GM18873 (cell line): ENCODE data around the gene ANKUB1.
"Not testable (repeated sequence)": the region's sequence is repeated elsewhere in the genome, so short reads cannot be mapped to it uniquely, and the experiment has no call there.

Experiments used
- ATAC-seq: cut with Tn5 transposase; IDR thresholded peaks from one replicate; pipeline ENCODE4 v1.9.1; 2021; ENCODE audit warnings: mild to moderate bottlenecking, moderate library complexity, moderate number of reproducible peaks; ENCODE audit not compliant: unreplicated experiment, low FRiP score

The ANKUB1 gene, protein sequence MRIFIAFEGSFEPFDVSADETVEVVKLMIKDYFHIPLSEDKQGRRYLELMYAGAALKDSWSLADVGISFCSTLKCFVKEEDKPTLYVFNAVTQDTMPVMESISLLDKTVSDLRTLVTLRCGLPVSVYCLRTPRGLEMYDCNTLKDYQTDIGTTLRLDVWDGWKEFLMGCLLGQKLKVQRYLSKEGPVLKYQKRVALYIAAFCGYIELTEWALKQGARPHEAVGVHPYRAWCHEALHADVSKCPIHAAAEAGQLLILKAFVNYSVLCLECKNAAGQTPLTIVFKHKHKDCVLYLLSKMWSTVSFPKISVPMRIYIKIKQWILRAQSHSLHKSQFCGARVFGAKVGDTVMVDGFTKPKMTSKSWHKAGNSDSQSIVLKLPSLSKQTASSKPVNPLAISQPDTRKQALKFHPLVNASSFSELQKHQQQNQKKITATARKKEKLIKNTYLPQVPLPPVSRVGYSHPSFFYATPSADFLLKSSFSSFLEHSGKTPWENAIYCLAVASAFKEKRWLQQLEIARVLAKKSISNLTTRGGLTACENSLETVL

DNA sequence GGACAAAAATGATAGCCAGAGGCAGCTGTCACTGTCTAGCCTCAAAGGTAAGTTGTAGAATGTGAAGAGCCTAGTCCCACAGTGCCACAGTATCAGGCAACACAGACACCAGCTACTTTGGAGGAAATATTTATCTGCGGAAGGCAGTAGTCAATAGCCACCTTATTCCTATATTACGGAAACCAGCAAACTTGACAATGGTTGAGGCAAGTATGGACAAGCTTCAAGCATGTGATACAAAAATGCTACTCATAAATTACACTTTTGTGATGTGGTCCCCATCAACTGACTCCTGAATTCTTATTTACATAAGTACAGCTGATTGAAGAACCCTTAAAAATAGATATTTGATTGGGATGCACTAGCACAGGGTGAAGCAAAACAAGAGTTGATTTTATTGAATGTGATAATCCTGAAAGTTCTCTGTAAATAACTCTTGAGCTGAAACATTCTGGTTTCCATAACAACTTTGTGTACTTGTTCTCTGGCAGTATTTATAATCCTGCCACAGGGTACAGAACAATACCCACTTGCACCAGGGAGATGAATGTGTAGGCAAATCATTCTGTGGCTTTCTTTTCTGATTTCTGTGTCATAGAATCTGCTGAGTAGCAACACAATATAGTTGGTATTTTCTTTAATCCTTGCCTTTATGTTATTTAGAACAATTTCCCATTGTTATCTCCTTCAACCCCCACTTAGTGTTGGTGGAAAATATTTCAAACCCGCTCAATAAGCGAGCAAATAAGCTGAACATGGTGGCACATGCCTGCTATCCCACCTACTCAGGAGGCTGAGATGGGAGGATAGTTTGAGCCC lies at the start of gene ANKUB1:
TSS of gene ANKUB1 (minus strand) at position 103 of the 819 bp plus-strand sequence. CDS start 188 bp downstream, outside the sequence.
- no peak for ATAC-seq

DNA sequence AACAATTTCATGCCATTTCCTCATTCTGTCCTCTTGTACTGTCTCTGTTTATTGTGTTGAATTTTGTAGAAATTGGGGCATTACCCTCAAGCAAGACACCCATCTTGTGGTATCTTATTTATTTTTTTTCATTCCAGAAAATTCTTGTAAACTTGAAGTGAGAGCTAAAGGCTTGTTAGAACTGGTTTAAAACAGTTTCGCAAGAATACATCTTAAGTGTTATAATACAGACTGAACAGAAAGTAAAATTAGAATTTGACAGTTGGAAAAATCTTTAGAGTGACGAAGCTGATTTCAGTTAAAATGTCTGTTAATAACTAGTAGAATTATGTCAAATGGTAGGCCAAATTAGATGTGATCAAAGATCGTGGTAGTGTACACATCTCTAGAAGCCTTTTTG lies 47.5 kb upstream of the ANKUB1 start:
- ATAC-seq: no peak

DNA sequence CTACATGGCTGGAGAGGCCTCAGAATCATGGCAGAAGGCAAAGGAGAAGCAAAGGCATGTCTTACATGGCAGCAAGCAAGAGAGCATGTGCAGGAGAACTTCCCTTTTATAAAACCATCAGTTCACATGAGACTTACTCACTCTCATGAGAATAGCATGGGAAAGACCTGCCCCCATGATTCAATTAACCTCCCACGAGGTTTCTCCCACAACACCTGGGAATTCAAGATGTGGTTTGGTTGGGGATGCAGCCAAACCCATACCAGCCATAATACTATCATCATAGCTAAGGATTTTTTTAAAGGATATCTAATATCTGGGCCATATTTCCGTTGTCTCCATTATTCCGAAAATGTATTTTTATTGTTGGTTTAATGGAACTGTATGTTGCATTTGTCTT lies 47.1 kb upstream of the ANKUB1 start:
- ATAC-seq: not testable (repeated sequence)

DNA sequence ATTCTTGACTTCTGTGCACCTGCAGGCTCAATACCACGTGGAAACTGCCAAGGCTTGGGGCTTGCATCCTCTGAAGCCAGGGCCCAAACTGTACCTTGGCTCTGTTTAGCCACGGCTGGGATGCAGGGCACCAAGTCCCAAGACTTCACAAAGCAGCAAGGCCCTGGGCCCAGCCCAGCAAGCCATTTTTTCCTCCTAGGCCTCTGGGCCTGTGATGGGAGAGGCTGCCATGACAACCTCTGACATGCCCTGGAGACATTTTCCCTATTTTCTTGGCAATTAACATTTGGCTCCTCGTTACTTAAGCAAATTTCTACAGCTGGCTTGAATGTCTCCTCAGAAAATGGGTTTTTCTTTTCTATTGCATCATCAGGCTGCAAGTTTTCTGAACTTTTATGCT lies 46.1 kb upstream of the ANKUB1 start:
- ATAC-seq: not testable (repeated sequence)

DNA sequence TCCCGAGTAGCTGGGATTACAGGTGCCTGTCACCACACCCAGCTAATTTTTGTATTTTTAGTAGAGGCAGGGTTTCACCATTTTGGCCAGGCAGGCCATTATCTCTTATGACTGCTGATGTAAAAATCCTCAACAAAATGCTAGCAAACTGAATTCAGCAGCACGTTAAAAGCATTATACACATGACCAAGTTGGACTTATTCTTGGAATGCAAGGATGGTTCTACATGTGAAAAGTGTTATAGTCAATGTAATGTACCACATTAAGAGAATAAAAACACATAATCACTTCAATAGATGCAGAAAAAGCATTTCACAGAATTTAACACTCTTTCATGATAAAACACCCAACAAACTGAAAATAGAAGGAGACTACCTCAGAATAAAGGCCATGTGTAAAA lies 40.9 kb upstream of the ANKUB1 start:
- no peak for ATAC-seq

DNA sequence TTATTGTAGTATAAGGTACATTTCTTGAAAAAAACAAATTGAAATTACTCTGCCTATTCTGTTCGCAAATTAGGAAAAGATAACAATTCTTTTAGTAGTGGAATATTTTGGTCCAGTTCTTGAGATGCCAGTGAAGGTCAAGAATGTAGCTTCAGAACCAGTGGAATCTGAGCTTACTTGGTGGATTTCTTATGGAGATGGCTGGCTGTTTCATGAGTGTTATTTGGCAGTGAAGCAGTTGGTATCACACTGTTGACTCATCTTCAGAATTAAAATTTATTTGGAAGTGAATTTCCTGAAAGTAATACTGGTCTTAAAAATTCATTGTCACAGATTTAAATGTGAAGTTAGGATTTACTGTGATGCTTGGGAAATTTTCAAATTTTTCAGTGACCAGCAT lies 39.7 kb upstream of the ANKUB1 start:
- no peak for ATAC-seq

DNA sequence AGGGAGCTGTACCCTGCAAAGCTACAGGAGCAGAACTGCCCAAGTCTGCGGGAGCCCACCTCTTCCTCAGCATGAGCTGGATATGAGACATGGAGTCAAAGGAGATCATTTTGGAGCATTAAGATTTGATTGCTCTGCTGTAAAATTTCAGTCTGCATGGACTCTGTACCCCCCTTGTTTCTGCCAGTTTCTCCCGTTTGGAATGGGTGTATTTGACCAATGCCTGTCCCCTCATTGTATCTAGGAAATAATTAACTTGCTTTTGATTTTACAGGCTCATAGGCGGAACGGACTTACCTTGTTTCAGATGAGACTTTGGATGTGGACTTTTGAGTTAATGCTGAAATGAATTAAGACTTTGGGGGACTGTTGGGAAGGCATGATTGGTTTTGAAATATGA lies 39.0 kb upstream of the ANKUB1 start:
- no peak for ATAC-seq

DNA sequence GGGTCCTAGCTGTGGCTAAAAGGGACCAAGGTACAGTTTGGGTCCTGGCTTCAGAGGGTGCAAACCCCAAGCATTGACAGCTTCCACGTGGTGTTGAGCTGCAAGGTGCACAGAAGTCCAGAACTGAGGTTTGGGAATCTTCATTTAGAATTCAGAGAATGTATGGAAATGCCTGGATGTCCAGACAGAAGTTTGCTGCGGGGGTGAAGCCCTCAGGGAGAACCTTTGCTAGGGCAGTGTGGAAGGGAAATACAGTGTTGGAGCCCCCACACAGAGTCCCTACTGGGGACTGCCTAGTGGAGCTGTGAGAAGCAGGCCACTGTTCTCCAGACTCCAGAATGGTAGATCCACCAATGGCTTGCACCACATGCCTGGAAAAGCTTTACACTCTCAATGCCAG lies 38.5 kb upstream of the ANKUB1 start:
- ATAC-seq: no peak

DNA sequence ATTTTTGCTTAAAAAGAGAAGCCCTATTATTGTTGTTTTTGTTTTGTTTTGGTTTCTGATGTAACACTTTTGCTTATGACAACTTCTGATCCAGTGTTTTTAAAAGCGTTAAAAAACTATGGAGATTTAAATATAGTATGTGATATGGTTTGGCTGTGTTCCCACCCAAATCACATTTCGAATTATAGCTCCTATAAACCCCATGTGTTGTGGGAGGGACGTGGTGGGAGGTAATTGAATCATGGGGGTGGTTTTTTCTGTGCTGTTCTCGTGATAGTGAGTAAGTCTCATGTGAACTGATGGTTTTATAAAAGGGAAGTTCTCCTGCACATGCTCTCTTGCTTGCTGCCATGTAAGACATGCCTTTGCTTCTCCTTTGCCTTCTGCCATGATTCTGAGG lies 37.3 kb upstream of the ANKUB1 start:
- ATAC-seq: not testable (repeated sequence)

DNA sequence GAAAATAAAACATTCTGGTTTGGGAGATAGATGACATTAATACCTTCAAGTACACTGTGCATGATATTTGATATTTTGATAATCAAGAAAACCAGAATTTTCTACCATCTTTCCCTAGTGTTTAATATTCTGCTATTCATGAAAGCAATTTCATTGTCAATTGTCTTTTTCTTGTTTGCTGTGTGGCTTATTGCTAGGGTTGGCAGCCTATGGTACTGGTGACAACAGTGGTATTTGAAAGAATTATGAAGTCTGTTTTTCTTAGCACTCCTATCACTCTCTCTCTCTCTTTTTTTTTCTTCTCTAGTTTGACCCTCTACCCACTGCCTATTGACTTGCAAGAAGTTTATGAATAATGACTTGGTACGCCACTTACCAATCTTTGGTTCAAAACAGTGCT lies 36.0 kb upstream of the ANKUB1 start:
- ATAC-seq: no peak

DNA sequence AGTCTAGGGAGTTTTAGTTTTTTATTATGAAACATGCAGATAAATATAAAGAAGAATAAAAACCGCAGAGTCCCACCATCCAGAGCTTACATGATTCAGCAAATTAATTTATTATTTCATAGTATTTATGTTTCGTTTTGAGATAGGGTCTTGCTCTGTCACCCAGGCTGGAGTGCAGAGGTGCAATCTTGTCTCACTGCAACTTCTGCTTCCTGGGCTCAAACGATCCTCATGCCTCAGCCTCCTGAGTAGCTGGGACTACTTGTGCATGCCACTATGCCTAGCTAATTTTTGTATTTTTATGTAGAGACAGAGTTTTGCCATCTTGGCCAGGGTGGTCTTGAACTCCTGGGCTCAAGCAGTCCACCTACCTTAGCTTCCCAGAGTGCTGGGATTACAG lies 34.3 kb upstream of the ANKUB1 start:
- no peak for ATAC-seq

DNA sequence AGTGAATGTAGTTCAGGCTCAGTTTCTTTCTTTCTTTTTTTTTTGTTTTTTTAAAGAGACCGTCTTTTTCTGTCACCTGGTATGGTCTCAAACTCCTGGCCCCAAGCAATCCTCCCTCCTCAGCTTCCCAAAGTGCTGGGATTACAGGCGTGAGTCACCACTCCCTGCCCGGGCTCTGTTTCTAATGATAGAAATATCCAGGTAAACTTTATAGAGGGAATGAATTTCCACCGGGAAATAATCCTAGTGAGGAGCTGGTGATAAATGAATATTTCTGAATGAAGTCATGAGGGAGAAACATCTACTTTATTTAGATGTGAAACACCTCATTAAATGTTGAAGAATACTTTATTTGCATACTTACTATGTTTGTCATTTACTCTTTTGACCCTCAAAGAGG lies 27.8 kb upstream of the ANKUB1 start:
- no peak for ATAC-seq

DNA sequence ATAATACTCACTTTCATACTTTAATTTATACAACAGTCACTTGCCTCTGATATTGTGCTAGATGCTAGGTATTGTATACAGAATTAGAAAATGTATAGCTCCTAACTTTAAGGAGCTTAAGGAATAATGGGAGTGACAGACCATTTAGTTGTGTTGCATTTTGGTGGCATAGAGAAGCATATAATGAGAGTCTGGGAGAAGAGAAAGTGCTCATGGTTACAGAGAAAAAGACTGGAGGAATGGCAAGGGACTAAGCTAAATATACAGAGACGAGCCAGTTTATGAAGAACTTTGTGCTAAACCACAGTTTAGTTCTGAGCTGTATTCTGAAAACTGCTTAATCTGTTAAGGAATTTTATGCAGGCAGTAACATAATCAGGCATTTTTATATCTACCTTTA lies 27.1 kb upstream of the ANKUB1 start:
- ATAC-seq: no peak

DNA sequence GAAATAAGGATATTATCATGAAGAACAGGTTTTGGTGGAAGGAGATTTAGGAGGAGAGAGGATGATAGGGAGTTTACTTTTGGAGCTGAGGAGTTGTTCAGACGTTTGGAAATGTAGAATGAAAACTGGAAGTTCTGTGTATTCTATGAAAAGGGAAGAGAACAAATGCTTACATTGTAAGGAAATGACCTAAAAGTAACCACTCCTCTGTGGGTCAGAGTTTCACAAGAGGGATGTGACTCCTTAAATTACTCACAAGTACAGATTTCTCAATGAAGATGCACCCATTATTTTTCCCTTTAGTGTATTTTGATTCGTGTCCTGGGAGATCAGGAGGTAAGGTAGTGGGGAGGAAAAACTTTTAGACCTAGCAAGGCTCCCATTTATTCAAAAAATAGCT lies 24.6 kb upstream of the ANKUB1 start:
- ATAC-seq: no peak

DNA sequence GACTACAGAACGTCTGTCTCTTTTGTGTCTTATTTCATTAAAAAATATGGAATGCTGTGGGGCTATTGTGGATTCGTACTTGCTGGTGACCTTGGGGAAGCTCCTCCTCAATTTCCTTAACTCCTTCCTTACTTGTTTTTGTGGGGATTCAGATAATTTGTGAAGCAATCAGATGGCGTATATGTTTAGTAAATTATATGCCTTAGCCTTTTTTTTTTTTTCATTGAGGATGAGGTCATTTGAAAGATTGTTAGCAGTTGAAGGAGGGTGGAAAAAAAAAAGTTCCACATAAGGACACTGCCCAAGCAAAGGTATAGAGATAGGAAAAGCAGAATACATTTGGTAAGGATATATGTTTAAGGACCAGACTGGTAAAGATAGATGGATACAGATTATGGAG lies 24.0 kb upstream of the ANKUB1 start:
- ATAC-seq: no peak

DNA sequence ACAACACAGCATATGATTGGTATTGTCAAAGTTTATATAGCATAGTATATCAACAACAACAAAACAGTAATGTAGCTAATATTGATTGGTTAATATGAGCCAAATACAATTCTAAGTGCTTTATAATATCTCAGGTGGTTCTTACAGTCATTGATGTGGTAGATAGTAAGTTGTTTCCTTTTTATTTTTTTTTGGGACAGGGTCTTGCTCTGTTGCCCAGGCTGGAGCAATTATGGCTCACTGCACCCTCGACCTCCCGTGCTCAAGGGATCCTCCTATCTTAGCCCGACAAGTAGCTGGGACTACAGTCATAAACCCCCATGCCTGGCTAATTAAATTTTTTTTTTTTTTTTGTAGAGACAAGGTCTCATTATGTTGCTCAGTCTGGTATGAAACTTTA lies 23.4 kb upstream of the ANKUB1 start:
- ATAC-seq: no peak

DNA sequence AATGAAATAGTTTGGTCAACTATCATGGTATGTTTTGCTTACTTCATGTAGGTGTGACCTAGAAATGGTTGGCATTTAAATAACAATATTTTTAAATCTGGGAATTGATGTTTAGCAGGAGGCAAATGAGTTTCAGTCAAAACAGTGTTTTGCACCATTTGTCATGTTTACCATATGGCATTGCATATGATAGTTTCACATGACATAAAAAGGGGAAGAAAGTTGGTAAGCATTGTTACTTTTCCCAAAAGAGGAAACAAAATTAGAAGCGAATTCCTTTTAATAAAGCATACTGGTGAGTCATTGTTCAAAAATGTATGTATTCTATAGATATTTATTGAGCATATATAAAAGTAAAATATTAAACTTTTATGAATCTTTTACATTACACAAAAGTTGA lies 23.0 kb upstream of the ANKUB1 start:
- no peak for ATAC-seq

DNA sequence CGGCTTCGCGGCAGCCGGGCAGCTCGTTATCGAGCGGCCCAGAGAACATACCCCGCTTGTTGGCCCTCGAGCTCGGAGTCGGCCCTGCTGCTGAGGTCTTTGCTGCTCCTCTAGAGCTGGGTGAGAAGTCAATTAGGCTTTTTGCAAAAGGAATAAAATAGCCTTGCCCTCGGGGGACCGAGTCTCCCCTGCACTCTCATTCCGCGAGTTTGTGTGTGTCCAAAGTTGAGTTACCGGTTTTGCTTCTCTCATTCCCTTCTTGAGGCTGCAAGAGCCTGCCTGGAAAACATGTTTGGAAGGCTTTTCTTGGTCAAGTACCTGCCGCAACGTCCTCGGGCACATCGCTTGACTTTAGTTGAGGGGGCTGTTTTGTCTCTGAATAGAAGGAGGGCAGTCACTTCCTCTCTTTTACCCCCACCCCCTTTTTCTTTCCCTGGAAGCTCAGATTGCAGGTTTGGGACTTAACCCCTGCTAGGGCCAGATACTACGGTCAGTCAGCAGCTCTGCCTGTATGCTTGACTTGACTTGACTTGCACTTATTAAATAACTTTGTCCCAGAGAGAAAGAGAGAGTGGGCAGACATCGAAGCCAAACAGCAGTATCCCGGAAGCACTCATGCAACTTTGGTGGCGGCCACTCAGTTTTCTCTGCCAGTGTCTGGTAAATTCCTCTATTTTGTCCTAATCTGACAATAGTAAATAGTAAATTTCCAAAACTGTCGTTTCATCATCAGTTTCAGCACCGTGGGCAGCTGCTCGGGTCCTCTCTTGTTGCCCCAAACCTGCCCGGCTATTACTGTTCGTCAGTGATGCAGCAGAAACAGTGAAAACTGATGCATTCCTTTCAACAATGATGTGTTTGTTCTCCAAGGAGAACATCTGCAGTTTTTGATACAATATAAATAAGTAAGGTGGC lies 21.3 kb upstream of the ANKUB1 start:
- ATAC-seq: no peak

DNA sequence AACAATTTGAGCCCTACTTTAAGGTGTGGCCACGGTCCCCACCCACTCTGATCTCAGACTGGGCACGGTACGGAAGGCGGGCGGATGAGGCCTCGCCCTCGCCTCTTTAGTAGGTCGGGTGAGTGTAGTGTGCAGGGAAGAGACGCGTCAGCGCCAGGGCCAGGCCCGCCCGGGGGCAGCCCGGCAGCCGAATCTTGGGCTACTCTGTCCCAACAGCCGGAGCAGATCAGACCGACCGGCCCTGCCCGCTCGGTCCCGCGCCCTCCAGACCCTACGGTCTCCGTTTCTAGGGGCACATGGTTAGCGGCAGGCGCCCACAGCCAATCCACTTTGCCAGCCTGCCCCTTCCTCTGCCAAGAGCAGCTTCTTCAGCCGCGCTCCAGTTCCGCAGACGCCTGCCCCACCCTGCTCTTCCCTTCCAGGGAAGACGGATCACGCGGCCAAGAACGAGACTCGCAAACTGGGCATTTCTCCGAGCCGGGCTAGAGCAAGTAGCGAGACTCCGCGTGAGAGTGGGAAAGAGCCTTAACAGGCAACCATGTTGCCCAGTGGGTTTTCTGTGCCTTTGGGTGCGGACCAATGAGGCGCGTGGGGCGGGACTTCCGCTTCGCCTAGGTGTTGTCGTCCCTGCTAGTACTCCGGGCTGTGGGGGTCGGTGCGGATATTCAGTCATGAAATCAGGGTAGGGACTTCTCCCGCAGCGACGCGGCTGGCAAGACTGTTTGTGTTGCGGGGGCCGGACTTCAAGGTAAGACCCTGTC lies 20.4 kb upstream of the ANKUB1 start, which contains the start of gene RNF13:
TSS of gene RNF13 (plus strand) at position 610 of the 761 bp plus-strand sequence. CDS start 32,812 bp downstream, outside the sequence.
- ATAC-seq: peak; percentile 88
